Dedifferentiated amniotic fluid mesenchymal stem cell (primary cell): Measurements from ENCODE around the gene NAV1.
"Not testable (repeated sequence)": the region's sequence is repeated elsewhere in the genome, so short reads cannot be mapped to it uniquely, and the experiment has no call there.

Experiments
- DNase-seq: peaks from one replicate; pipeline ENCODE4 v3.0.0-alpha.2; 2016; ENCODE audit errors: extremely low spot score

NAV1 gene

DNA sequence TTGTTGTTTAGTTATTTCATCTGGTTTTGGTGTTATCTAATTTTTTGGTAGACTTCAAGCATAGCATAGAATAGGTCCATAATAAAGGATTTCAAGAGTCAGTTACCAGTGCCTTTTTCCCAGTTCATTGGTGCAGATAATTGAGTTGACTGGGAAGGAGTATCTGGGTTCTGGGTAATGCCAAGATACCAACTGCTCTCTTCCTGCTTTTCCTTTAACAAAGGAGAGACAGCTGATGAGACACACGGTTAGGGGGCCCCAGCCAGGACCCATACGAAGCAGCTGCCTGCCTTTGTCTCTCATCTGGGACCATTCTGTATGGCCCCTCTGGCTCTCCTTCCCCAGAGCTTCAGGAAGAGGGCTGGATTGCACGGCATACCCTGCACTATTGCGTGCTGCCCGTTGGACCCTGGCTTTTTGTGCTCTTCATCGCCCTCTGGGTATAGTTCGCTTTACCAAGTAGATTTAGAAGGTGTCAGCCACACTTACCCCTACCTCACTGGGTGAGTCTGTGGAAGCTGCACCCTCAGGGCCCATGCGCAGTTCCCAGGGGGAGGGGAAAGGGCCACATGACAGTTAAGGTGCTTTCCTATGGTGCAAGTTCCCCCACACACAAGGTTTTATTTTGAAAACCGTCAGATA is 7.0 kb downstream of the NAV1 start:
- no peak for DNase-seq

DNA sequence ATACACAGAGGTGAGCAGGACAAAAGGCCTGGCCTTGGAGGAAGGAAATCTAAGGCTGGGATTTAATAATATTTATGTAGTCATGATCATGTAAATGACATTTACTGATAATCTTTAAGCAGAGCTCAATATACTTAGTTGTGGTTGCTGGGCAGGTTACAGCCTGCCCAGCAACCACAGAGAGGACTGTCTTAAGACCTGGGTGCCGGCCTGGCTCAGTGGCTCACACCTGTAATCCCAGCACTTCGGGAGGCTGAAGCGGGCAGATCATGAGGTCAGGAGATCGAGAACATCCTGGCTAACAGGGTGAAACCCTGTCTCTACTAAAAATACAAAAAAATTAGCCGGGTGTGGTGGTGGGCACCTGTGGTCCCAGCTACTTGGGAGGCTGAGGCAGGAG is 10.6 kb downstream of the NAV1 start:
- not testable (repeated sequence) for DNase-seq

DNA sequence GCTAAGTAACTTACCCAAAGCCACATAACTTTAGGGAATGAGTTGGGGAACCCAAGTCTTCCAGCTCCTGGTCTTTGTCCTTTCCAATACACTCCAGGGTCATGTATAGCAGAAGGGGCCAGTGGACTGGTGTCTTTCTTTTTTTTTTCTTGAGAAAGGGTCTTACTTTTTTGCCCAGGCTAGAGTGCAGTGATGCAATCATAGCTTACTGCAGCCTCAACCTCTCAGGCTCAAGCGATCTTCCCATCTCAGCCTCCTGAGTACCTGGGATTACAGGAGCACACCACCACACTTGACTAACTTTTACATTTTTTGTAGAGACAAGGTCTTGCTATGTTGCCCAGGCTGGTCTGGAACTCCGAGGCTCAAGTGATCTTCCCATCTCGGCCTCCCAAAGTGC is 12.2 kb downstream of the NAV1 start:
- DNase-seq = no peak

DNA sequence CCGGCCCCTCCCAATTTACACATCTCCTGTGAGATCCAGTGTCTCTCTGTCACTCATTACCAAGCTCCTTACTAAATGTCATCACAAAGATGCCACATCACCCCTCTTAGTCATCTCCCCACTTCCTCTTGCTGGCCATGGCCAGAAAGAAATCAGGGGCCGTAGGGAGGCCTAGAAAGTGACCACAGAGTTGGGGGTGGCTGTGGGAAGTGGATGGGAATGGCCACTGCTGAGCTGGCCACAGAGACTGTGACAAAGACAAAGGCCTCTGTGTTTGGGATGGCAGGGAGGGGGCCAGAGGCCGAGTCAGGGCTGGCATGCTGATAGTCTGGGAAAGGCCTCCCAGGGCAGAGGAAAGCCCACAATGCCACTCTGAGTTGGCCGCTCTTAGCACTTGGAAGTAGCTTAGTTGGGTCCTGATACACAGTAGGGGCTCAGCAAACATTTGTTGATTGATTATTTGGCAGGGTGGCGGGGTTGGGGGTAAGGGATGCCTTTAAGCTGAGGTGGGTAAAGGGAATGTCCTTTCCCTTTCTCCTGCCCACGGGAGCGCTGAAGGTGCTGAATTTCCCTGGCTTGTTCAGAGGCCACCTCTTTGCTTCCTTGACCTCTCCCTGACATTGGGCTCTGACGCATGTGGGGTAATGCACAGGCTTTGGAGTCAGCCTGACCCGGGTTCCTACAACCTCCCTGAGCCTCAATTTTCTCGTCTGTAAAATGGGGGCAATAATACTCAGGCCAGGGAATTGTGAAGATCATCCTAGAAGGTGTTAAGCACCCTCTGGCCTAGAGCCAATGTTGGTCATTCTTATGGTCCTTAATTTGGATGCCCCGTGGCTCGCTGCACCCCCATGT is 13.2 kb downstream of the NAV1 start:
- no peak for DNase-seq

DNA sequence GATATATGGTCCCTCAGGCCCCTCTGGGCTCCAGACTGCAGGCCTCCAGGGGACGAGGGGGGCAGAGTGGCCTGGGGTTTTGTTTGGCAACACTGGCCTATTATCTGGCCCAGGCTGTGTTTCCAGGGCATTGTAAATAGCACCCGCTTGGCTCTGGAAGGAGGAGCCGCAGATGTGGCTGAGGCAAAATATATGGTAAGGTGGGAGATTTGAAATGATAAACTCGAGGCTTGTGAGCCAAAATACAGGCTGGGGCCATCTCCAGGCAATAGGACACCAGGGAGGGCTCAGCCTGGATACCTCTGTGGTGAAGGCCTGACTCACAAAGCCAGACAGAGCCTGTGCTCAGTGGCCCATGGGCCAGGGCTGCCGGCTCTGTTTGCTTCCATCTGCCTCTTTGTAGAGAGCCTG is 14.0 kb downstream of the NAV1 start:
- no peak for DNase-seq

DNA sequence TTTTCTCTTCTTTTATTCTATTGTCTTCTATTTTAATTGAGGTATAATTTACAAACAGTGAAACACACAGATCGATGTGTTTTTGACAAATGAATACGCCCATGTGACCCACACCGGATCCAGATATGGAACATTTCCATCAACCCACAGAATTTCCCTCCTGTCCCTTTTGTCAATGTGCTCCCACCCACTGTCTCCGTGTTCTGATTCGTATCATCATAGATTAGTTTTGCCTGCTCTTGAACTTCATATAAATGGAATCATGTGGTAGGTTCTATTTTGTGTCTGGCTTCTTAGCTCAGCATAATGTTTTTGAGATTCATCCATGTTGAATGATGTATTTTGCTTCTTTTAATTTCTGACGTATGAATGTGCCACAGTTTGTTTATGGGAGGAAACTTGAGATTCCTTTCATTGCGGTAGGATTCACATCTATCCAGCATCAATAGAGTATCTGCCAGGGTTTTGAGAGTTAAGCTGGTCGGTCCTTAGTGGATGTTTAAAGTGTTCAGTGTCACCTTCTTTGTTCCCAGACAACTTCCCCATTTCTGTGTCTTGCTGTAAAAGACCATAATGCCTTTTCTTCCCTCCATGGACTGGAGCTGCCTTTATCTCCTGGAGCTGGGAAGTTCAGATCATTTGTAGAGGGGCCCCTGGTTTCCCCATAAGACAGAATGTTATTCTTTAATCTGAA is 14.7 kb downstream of the NAV1 start:
- DNase-seq = no peak

DNA sequence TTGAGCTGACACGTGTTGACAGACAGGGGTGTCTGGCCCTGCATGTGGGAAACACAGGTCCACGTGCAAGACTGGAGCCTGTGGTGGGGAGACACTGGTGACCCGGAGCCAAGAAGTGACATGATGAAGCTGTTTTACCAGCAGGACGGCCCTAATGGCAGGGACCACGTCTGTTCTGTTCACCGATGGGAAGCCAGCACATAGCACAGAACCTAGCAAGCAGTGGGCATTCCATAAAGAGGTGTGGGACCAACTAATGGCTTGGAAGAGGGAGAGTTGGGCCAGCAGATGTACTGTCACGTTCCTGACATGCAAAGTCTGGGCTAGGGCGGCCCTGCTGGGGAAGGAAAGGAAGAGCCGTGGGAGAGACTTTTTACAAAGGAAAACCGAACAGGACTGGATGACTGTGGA is 15.3 kb downstream of the NAV1 start:
- DNase-seq = no peak

DNA sequence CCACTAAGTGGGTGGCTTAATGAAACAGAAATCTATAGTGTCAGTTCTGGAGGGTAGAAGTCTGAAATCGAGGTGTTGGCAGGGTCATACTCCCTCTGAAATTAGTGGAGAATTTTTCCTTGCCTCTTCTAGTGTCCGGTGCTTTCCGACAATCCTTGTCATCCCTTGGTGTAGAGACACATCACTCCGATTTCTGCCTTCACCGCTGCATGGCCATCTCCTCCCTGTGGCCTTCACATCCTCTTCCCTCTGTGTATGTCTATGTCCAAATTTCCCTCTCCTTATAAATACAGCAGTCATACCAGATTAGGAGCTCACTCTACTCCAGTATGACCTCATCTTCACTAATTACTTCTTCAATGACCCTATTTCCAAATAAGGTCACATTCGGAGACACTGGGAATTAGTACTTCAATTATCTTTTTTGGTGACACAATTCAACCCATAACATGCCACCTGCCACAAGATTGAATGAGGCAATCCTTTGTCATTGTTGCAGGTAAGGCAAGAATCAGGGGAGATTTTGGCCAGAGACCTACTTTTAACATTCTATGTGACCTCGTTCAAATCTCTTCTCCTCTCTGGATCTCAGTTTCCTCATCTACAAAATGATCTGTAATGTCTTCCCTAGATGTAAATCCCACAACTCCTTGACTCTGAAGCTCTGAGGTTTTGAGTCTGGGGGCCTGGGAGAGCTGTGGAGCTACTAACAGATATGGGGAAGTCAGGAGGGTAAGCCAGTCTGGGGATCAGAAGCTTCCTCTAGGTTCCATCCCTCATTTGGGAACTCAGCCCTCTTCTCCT is 16.1 kb downstream of the NAV1 start:
- no peak for DNase-seq

DNA sequence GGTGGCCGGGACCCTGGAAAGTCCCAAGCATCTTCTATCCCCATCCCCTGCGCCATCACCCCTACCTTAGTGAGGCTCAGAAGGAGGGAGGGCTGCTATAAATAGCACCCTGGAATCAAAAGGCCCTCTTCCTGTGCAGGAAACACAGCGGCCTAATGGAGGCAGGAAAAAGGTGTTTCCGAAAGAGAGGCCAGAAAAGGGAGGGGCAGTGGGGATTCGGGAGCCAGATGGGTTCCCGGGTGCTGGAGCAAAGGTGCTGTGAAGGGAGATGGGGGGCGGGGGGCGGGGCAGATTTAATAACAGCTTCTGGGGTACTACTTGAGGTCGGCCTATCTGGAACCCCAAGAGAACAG is 16.6 kb downstream of the NAV1 start:
- no peak for DNase-seq

DNA sequence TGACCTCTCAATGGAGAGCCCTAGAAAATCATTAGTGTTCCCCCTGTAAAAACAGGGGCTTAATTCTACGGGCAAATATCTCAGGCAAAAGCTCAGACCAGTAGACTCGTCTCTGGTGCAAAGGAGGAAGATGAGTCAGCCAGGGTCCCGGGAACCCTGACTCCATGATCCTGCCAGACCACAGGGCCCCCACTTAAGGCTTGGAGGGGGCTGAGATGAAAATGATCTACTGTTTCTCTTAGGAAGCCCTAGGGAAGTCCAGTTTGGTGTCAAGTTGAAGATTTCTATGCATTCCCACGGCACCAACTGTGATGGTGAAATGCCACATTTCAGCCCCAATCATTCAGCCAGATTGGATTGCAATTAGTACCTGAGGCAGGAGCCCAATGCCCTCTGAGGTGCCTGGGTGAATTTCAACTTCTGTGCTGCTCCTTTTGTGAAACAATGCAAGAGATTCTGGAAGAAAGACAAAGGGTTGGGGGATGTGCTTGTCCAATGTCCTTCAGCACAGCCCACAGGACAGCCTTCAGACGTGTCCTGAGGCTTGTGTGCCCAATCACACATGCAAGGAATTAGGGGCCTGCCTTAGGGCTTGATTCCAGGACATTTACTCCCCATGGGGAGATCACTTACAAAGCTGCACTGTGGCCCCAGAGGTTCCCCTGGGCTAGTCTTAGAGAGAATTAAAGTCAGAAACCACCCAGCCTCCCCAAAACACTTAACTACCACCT is 18.1 kb downstream of the NAV1 start:
- no peak for DNase-seq

DNA sequence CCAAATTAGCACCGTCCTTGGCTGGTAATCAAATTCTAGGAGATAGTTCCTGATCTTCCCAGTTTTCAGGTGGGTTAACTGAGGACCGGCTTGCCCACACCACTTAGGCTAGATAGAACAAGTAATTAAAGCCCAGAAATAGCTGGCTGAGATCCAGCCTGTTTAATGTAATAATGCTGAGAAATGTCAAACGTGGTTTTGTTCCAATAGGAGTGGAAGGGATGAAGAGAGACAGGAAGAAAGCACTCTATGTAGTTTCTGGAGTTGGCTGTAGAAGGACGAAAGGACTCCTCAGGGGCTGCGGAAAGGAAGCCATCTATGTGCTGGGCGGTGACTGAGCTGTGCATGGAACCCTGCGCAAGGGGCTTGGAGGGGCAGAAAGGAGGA is 18.6 kb downstream of the NAV1 start:
- DNase-seq = no peak

DNA sequence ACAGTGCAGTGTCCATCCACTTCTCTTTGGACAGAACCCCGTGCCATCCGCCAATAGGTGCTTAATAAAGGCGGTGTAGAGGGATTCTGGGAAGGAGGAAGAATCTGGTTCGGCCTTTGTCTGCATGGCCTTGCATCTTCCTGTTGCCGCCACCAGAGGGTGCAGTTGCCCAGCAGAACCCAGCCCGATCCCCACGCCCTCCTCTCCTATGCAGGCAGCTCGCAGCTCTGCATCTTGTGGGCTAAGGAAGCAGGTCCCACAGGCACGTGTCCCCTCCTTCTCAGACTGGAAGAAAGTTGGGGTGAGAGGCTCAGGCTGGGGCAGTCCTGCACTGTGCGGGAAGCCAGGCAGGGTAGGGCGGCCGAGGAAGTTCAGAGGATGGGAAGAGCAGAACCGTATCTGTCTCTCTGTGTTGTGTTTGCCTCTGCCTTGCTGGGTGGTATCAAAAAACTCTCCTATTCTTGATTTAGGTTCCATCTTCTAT is 20.8 kb downstream of the NAV1 start:
- DNase-seq = peak; percentile 76

DNA sequence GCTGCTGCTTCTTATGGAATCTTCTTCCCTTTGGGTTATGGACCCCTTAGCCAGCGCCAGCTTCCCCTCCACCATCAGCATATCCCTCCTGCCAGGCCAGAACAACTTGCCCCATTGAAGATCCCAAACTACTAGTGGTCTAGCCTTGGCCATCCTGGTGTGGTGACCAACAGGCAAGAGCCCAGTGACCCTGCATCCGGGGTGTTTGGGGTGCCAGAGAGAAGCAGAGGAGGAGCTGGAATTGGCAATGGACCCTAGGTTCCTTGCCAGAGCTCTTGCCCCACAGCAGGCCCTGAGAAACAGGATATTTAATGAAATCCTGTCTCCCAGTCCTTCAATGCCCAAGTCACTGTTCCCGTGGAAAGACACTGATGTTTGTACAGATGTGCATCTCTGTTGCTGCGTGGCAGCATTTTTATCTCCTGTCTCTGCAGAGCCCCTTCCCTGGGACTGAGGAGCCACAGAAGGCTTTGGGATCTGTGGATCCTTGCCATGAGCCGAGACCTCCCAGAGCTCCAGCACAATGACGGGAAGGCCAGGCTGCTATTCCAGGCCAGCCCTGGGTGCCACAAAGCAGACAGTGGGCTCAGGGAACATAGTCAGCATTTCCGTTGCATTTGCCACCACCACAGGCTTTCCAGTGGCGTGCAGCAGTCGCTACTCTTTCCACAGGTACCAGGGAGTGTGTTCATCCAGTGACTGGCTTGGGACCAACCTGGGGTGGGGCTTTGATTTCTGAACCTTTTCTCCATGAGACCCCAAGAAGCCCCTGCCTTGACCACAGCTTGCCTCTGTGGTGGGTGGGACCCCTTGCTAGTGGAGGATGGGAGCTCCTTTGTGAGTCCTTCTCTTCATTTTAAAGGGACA is 21.6 kb downstream of the NAV1 start:
- DNase-seq = no peak

DNA sequence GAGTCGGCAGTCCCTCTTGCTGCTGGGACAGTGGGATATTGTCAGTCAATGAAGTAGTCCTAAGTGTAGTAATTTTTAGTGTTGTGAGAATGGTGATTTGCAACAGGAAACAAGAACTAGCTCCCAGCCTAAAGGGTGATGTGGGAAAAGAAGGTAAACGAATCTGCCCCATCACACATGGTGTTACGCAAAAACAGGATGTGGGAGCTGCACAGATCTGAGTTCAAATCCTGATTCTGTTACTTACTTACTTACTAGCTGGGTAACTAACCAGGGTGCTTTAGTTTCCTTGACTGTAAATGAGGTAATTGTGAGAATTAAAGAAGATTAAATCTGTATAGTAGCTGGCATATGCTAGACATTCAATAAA is 22.3 kb downstream of the NAV1 start:
- DNase-seq = no peak

DNA sequence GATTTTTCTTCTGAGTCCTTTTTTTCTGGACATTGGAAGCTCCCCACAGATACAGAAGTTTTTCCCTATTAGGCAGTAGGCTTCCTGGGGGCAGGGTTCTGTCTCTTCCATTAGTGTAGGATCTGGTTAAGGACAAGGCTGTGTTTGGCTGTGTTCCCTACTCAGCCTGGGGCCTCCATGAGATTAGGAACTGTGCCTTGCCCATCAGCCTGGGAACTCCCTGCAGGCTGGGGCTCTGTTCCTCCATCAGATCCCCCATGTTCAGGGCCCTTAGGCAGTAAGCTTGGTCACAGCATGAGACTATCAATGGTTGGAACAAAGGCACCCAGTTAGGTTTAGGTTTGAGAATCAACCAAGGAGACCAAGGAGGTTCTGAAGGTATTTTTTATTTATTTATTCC is 22.7 kb downstream of the NAV1 start:
- DNase-seq = no peak

DNA sequence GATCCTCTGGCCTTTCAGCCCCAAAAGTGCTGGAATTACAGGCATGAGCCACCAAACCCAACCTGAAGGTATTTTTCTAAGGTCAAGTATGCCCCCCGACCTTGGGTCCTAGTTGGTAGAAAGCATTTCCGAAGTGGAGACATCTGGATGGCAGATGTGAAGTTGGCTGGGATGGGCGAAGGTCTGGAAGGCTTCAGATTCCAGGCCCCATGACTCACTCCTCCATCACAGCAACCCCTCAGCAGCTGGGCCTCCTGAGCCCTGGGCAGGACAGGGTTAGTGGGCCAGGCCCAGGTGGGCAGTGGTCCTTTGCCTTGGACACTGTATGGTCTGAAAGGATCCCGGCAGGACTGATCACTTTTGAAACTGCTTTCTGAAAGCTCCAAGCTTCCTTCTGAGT is 23.3 kb downstream of the NAV1 start:
- peak; percentile 86 for DNase-seq

DNA sequence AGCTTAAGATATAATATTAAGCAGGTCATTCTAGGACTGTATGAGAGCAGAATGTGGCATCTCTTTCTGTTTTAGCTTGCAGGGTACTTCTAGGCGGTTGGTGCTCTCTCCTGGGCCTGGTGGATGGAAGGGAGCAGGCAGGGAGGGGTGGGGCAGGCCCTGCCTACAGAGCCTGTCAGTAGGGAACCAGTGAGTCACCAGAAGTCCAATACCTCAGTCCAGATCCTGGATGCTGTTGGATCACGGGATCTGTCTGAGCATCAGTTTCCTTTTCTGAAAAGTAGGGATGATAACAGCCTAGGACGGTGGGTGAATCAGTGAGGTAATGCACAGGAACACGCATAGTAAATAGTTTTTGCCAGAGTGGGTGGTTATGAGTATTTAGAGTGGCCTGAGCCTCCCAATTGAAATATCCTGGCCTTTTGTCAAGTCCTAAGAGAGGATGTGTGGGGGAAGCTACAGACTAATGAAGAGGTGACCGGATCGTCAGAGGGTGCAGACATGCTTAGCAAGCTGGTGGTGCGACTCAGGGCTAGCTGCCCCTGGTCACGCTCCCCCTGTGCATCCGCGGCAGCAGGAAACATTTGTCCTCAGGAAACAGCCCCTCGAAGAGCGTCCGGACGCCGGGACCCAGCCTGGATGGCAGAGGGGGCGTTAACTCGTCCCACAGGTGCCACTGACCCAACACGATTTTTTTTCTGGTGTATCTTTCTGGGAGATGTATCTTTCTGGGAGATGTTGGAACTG is 23.9 kb downstream of the NAV1 start:
- peak; percentile 81 for DNase-seq

DNA sequence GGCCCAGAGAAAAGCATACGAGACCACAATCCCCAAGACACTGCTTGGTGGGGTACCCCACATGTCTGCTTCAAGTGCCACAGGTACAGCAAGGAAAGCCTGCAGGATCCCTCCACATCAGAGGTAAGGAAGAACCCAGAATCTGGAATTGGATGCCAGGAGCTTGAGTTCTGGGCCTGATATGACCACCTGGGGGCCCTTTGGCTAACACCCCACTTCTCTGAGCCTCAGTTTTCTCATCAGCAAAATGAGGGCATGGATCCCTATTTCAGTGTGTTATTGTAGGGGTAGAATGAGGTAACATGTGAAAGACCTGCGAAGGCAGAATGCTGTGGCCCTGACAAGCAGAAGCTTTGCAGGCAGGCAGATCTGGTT is 24.5 kb downstream of the NAV1 start:
- no peak for DNase-seq

DNA sequence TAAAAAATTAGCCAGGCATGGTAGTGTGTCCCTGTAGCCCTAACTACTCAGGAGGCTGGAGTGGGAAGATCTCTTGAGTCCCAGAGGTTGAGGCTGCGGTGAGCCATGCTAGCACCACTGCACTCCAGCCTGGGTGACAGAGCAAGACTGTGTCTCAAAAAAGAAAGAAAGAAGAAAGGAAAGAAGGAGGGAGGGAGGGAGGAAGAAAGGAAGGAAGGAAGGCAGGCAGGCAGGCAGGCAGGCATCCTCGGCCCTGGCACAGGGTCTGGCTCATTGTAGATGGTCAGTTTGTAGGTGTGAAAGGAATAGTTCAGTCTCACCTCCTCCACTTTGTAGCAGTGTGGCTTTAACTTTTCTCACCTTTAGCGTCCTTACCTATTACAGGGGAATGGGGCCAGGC is 25.0 kb downstream of the NAV1 start:
- DNase-seq = no peak
